Natural killer cell (primary cell): ENCODE data around the gene ELFN2. TPM values are rescaled to one million over a fixed set of nuclear protein-coding genes. Genes with fewer than 3 reads are reported as not detected.

ENCODE experiments used
- ATAC-seq, 3 donors: fragments of 150-1000 bp in 2 of 3; fragments of 200-7000 bp in 1 of 3; cut with Tn5 transposase; 1 replicate in 1 of 3; 2 replicates in 2 of 3; pipeline ENCODE4 v1.10.0; 2021; ENCODE audit warnings: mild to moderate bottlenecking in 2 of 3, moderate library complexity in 2 of 3
- DNase-seq, 2 donors: peaks; one replicate each; pipeline versions ENCODE4 v3.0.0 to v3.0.0-alpha.2; 2013 to 2021; ENCODE audit warnings: mixed read lengths in 1 of 2
- H3K27ac ChIP-seq: one replicate; pipeline ENCODE4 v1.5.1; 2013; ENCODE audit warnings: mild to moderate bottlenecking, low read length
- H3K27me3 ChIP-seq: one replicate; pipeline ENCODE4 v1.6.1; 2013; ENCODE audit warnings: low read length; ENCODE audit not compliant: control insufficient read depth, insufficient read depth
- H3K36me3 ChIP-seq: one replicate; pipeline ENCODE4 v1.6.1; 2013; ENCODE audit warnings: low read length; ENCODE audit not compliant: control insufficient read depth, insufficient read depth
- H3K4me1 ChIP-seq: one replicate; pipeline ENCODE4 v1.6.1; 2013; ENCODE audit warnings: low read length; ENCODE audit not compliant: control insufficient read depth, insufficient read depth
- H3K4me3 ChIP-seq: one replicate; pipeline ENCODE4 v1.5.1; 2013; ENCODE audit warnings: low read length
- H3K9me3 ChIP-seq: one replicate; pipeline ENCODE4 v1.6.1; 2013; ENCODE audit warnings: low read length; ENCODE audit not compliant: control insufficient read depth, insufficient read depth
- H3K27ac Mint-ChIP-seq, 2 donors: one replicate each; pipeline ENCODE4 v1.8.0; 2022; ENCODE audit warnings: mild to moderate bottlenecking in 2 of 2, mixed read lengths in 2 of 2, moderate library complexity in 1 of 2
- H3K27me3 Mint-ChIP-seq, 2 donors: one replicate each; pipeline ENCODE4 v1.8.0; 2022; ENCODE audit warnings: low read depth in 2 of 2, mixed read lengths in 2 of 2
- H3K36me3 Mint-ChIP-seq: one replicate; pipeline ENCODE4 v1.8.0; 2022; ENCODE audit warnings: mixed read lengths
- H3K4me1 Mint-ChIP-seq, 2 donors: one replicate each; pipeline ENCODE4 v1.8.0; 2022; ENCODE audit warnings: mixed read lengths in 2 of 2
- H3K4me3 Mint-ChIP-seq: one replicate; pipeline ENCODE4 v1.8.0; 2022; ENCODE audit warnings: mild to moderate bottlenecking, moderate library complexity, mixed read lengths
- H3K9me3 Mint-ChIP-seq, 2 donors: one replicate each; pipeline ENCODE4 v1.8.0; 2022; ENCODE audit warnings: mixed read lengths in 2 of 2
- CTCF ChIP-seq: fragments of 200-600 bp; IDR thresholded peaks from one replicate; pipeline ENCODE4 v1.8.0; 2022; ENCODE audit warnings: antibody characterized with exemption
- WGBS: methylation state at CpG from one replicate; pipeline ENCODE4 v1.1.7; 2013; ENCODE audit warnings: missing lambda C conversion rate; ENCODE audit not compliant: insufficient coverage; 5-methylcytosine and 5-hydroxymethylcytosine counted together
- intact Hi-C: fragments of 100-400 bp; cut with micrococcal nuclease; formaldehyde crosslinking; loops from one replicate; pipeline ENCODE4 v1.14.2; 2022
- total RNA-seq, 4 donors: library from RNA; stranded (reverse); fragments of 120-200 nt in 1 of 4; gene quantifications; one replicate each; pipeline versions ENCODE4 v1.2.3 to v1.2.4, GENCODE V29; 2013 to 2022

ELFN2 gene
- total RNA-seq, 3 donors from 2014 or later (not counting 1 experiment from before 2014, with no cell fraction given): 0.33 to 0.49 (median 0.36) TPM

GRCh38 chr22:37448516-37449127 is 21.3 kb upstream of the ELFN2 start:
- H3K4me3 Mint-ChIP-seq: no peak overlapping the region
- WGBS: 93% methylated on average over 18 of the region's 18 CpGs
- no peaks in the 10 kb centered on the region for H3K9me3 ChIP-seq
- no peaks in the 10 kb centered on the region for H3K9me3 Mint-ChIP-seq
- H3K4me1 Mint-ChIP-seq: no peaks in the 10 kb centered on the region
- intact Hi-C loops: no loop called here
- ATAC-seq (no peak), DNase-seq (no peak)
- H3K4me3 ChIP-seq: no peak overlapping the region
- H3K36me3 Mint-ChIP-seq: no peaks in the 10 kb centered on the region
- no peak overlapping the region for H3K27ac ChIP-seq
- no peaks in the 10 kb centered on the region for H3K4me1 ChIP-seq
- no peak overlapping the region for H3K27ac Mint-ChIP-seq
- H3K27me3 Mint-ChIP-seq: no peaks in the 10 kb centered on the region
- TF ChIP-seq CTCF: no peak
- H3K36me3 ChIP-seq: no peaks in the 10 kb centered on the region
- no peaks in the 10 kb centered on the region for H3K27me3 ChIP-seq

DNA sequence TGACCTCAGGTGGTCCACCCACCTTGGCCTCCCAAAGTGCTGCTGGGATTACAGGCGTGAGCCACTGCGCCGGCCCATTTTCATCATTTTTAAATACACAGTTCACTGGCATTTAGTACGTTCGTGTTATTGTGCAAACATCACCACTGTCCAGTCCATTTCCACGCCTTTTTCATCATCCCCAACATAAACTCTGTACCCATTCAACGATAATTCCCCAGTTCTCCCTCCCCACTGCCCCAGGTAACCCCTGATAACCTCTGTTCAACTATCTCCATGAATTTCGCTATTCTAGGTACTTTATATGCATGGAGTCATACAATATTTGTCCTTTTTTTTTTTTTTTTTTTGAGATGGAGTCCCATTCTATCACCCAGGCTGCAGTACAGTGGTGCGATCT is 18.2 kb upstream of the ELFN2 start:
- Histone ChIP-seq H3K4me3 (no peak overlapping the region), H3K27me3 (no peaks in the 10 kb centered on the region), H3K27ac (no peak overlapping the region), H3K9me3 (peaks cover 3% of the 10 kb centered on the region), H3K36me3 (no peaks in the 10 kb centered on the region), H3K4me1 (no peaks in the 10 kb centered on the region)
- Mint-ChIP-seq H3K27me3 (peaks cover 0 to 9% of the 10 kb centered on the region in 2 donors), H3K4me1 (peaks cover 5 to 7% of the 10 kb centered on the region in 2 donors), H3K27ac (no peak overlapping the region), H3K36me3 (no peaks in the 10 kb centered on the region), H3K9me3 (no peaks in the 10 kb centered on the region), H3K4me3 (no peak overlapping the region)
- TF ChIP-seq CTCF: no peak
- 96% methylated on average over 8 of the region's 9 CpGs for WGBS
- DNase-seq (no peak), ATAC-seq (no peak)
- intact Hi-C loops: no loop called here

DNA sequence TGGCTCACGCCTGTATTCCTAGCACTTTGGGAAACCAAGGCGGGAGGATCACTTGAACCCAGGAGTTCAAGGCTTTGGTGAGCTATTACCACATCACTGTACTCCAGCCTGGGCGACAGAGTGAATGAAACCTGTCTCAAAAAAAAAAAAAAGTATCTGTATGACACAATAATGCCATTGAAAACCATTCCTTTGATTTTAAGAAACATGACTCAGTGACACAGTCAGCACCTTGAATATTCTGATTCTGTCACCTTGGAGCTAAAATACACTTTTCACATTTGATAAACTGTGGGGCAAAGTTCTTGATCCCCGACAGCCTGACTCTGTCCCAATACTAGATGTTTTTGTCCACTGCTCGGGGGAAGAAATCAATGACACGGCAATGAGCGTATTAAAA is 16.7 kb upstream of the ELFN2 start:
- Mint-ChIP-seq H3K4me1 (peaks cover 5 to 7% of the 10 kb centered on the region in 2 donors), H3K27ac (no peak overlapping the region), H3K4me3 (no peak overlapping the region), H3K36me3 (no peaks in the 10 kb centered on the region), H3K9me3 (no peaks in the 10 kb centered on the region), H3K27me3 (peaks cover 0 to 12% of the 10 kb centered on the region in 2 donors)
- ATAC-seq (no peak), DNase-seq (no peak)
- intact Hi-C loops: no loop called here
- no peaks in the 10 kb centered on the region for H3K4me1 ChIP-seq
- TF ChIP-seq CTCF: no peak
- peaks cover 3% of the 10 kb centered on the region for H3K9me3 ChIP-seq
- H3K36me3 ChIP-seq: no peaks in the 10 kb centered on the region
- H3K27me3 ChIP-seq: no peaks in the 10 kb centered on the region
- no peak overlapping the region for H3K27ac ChIP-seq
- 91% methylated on average over 7 of the region's 7 CpGs for WGBS
- no peak overlapping the region for H3K4me3 ChIP-seq

GRCh38 chr22:37443086-37443485 is 15.8 kb upstream of the ELFN2 start:
- Histone ChIP-seq H3K36me3 (no peaks in the 10 kb centered on the region), H3K27me3 (no peaks in the 10 kb centered on the region), H3K9me3 (peaks cover 3% of the 10 kb centered on the region), H3K4me1 (no peaks in the 10 kb centered on the region), H3K4me3 (no peak overlapping the region), H3K27ac (no peak overlapping the region)
- H3K9me3 Mint-ChIP-seq: no peaks in the 10 kb centered on the region
- WGBS: 93% methylated on average over 7 of the region's 7 CpGs
- DNase-seq (no peak), ATAC-seq (no peak)
- no peak overlapping the region for H3K4me3 Mint-ChIP-seq
- no peaks in the 10 kb centered on the region for H3K36me3 Mint-ChIP-seq
- H3K27ac Mint-ChIP-seq: no peak overlapping the region
- H3K27me3 Mint-ChIP-seq: peaks cover 0 to 12% of the 10 kb centered on the region in 2 donors
- peaks cover 5 to 7% of the 10 kb centered on the region in 2 donors for H3K4me1 Mint-ChIP-seq
- intact Hi-C loops: no loop called here
- no peak for TF ChIP-seq CTCF
